Body of pancreas (tissue), 4 donors: ENCODE results near the gene CDX1. TPM values are rescaled to one million over a fixed set of nuclear protein-coding genes. Genes with fewer than 3 reads are reported as not detected.

Experiments used
- ATAC-seq: fragments of 150-250 bp; one replicate; pipeline ENCODE4 v1.9.1; 2016
- DNase-seq, 4 donors: peaks; one replicate each; pipeline ENCODE4 v3.0.0-alpha.2; 2019
- H3K27ac ChIP-seq, 4 donors: fragments of 200-600 bp; sonication (generic); 1 replicate in 3 of 4; 2 replicates in 1 of 4; pipeline versions ENCODE4 v1.5.1 to v1.6.1; 2016 to 2019; ENCODE audit warnings: mild to moderate bottlenecking in 1 of 4, mixed read lengths in 1 of 4, moderate library complexity in 1 of 4
- H3K27me3 ChIP-seq, 2 donors: fragments of 200-600 bp; sonication (generic); one replicate each; pipeline ENCODE4 v1.6.0; 2016; ENCODE audit warnings: mild to moderate bottlenecking in 1 of 2
- H3K36me3 ChIP-seq, 2 donors: fragments of 200-600 bp; sonication (generic); replicated peaks in 1 of 2; 2 replicates each; pipeline ENCODE4 v1.5.1; 2016; ENCODE audit warnings: low read depth in 2 of 2; ENCODE audit not compliant: insufficient read depth in 1 of 2
- H3K4me1 ChIP-seq: fragments of 200-600 bp; sonication (generic); one replicate; pipeline ENCODE4 v1.6.0; 2016
- H3K4me3 ChIP-seq, 2 donors: fragments of 200-600 bp; sonication (generic); 1 replicate in 1 of 2; 2 replicates in 1 of 2; pipeline ENCODE4 v1.5.1; 2016 to 2019
- H3K9me3 ChIP-seq, 3 donors: fragments of 200-600 bp; sonication (generic); 1 replicate in 2 of 3; 2 replicates in 1 of 3; pipeline ENCODE4 v1.5.1; 2016
- CTCF ChIP-seq, 7 experiments: fragments of 450-650 bp in 4 of 7; fragments of 200-600 bp in 3 of 7; sonication (generic) in 3 of 7; IDR thresholded peaks; one replicate each; pipeline ENCODE4 v1.5.1; 2016 to 2019; ENCODE audit warnings: antibody characterized with exemption in 7 of 7
- POLR2A ChIP-seq, 3 donors: fragments of 450-650 bp; IDR thresholded peaks; one replicate each; pipeline ENCODE4 v1.6.1; 2016; ENCODE audit warnings: antibody characterized with exemption in 3 of 3, mild to moderate bottlenecking in 2 of 3
- WGBS, 2 donors: methylation state at CpG; one replicate each; pipeline ENCODE4 v1.1.5; 2017; 5-methylcytosine and 5-hydroxymethylcytosine counted together
- intact Hi-C: fragments of 100-400 bp; cut with DNase I; formaldehyde crosslinking; loops from one replicate; pipeline ENCODE4 v1.15.1; 2023
- total RNA-seq, 2 donors: library from RNA; depleted of rRNA; stranded (reverse); fragments of >200 nt; gene quantifications; one replicate each; pipeline ENCODE4 v1.1.0, GENCODE V29; 2016

CDX1 gene
- total RNA-seq, 2 donors from 2014 or later: not detected

- Histone ChIP-seq H3K4me1 (no peaks in the 10 kb centered on the region), H3K9me3 (no peaks in the 10 kb centered on the region), H3K27me3 (no peaks in the 10 kb centered on the region), H3K36me3 (no peaks in the 10 kb centered on the region), H3K4me3 (no peak overlapping the region), H3K27ac (no peak overlapping the region)
- TF ChIP-seq POLR2A (IDR thresholded peaks at IDR 0.05) (no peak), CTCF (IDR thresholded peaks at IDR 0.05) (no peak)
- DNase-seq (no peak), ATAC-seq (no peak)
- intact Hi-C loops: no loop called here
- WGBS, 2 donors: 92 to 96% methylated on average over 6 of the region's 6 CpGs
Measured at GRCh38 chr5:150174285-150174684, 7.7 kb downstream of the CDX1 start.

- TF ChIP-seq POLR2A (IDR thresholded peaks at IDR 0.05) (no peak), CTCF (IDR thresholded peaks at IDR 0.05) (no peak)
- Histone ChIP-seq H3K4me1 (no peaks in the 10 kb centered on the region), H3K9me3 (no peaks in the 10 kb centered on the region), H3K4me3 (no peak overlapping the region), H3K27ac (no peak overlapping the region), H3K27me3 (no peaks in the 10 kb centered on the region), H3K36me3 (no peaks in the 10 kb centered on the region)
- WGBS, 2 donors: 63 to 65% methylated on average over 1 of the region's 1 CpG
- ATAC-seq (no peak), DNase-seq (no peak)
- intact Hi-C loops: no loop called here
Measured at GRCh38 chr5:150175076-150175475, 8.5 kb downstream of the CDX1 start.

GRCh38 chr5:150175536-150175935 is 9.0 kb downstream of the CDX1 start:
- Histone ChIP-seq H3K27me3 (no peaks in the 10 kb centered on the region), H3K4me1 (no peaks in the 10 kb centered on the region), H3K36me3 (no peaks in the 10 kb centered on the region), H3K9me3 (no peaks in the 10 kb centered on the region), H3K27ac (no peak overlapping the region), H3K4me3 (no peak overlapping the region)
- ATAC-seq (no peak), DNase-seq (no peak)
- WGBS, 2 donors: 72 to 76% methylated on average over 3 to 5 of the region's 5 CpGs
- TF ChIP-seq POLR2A (IDR thresholded peaks at IDR 0.05): no peak
- no peak for TF ChIP-seq CTCF (IDR thresholded peaks at IDR 0.05)
- intact Hi-C loops: no loop called here

GRCh38 chr5:150176745-150177477 is 10.3 kb downstream of the CDX1 start:
- TF ChIP-seq CTCF (IDR thresholded peaks at IDR 0.05) (no peak), POLR2A (IDR thresholded peaks at IDR 0.05) (no peak)
- Histone ChIP-seq H3K27ac (no peak overlapping the region), H3K36me3 (no peaks in the 10 kb centered on the region)

GRCh38 chr5:150177721-150178120 is 11.1 kb downstream of the CDX1 start:
- ATAC-seq (no peak), DNase-seq (no peak)
- Histone ChIP-seq H3K4me1 (no peaks in the 10 kb centered on the region), H3K27me3 (no peaks in the 10 kb centered on the region), H3K9me3 (no peaks in the 10 kb centered on the region), H3K27ac (no peak overlapping the region), H3K4me3 (no peak overlapping the region), H3K36me3 (no peaks in the 10 kb centered on the region)
- no peak for TF ChIP-seq POLR2A (IDR thresholded peaks at IDR 0.05)
- TF ChIP-seq CTCF (IDR thresholded peaks at IDR 0.05): no peak
- whole genome bisulfite sequencing, 2 donors: 61 to 90% methylated on average over 2 to 4 of the region's 4 CpGs
- intact Hi-C loops: no loop called here

More at GRCh38 chr5:150176745-150177477, 10.3 kb downstream of the CDX1 start:
- intact Hi-C loops: no loop called here
- Histone ChIP-seq H3K27me3 (no peaks in the 10 kb centered on the region), H3K4me3 (no peak overlapping the region), H3K9me3 (no peaks in the 10 kb centered on the region), H3K4me1 (no peaks in the 10 kb centered on the region)
- WGBS, 2 donors: 71 to 83% methylated on average over 8 of the region's 8 CpGs
- no peak for DNase-seq
- no peak for ATAC-seq
